GM20000 (cell line): ENCODE results near the gene GALNT1.

Experiments used
- DNase-seq: peaks from one replicate; pipeline ENCODE4 v3.0.0; 2012; ENCODE audit warnings: low spot score
- TF ChIP-seq, protein P1 (sequence below): IDR thresholded peaks from 2 replicates; pipeline ENCODE4 v1.5.1; 2012; ENCODE audit warnings: mild to moderate bottlenecking, control low read depth; ENCODE audit errors: extremely low read depth, missing control alignments

GALNT1 gene

DNA sequence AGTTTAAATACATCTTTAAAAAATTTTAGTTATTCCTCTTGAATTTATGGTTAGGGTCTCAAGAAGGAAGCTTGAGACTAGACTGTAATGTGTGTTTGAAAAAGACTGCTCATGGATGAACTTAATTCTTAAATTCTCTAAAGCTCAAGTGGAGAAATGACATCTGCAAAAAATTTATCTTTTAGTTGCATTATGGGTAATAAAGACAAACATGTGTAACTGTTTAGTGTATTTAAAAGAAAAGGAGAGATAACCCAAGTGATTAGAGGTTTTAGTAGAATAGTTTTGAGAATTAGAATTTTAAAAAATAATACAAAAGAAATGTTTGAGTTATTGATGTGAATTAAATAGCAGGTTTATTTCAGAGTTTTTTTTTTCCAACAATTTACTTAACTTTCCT lies 36.7 kb downstream of the GALNT1 start:
- no peak for DNase-seq
- TF ChIP-seq, protein P1, sequence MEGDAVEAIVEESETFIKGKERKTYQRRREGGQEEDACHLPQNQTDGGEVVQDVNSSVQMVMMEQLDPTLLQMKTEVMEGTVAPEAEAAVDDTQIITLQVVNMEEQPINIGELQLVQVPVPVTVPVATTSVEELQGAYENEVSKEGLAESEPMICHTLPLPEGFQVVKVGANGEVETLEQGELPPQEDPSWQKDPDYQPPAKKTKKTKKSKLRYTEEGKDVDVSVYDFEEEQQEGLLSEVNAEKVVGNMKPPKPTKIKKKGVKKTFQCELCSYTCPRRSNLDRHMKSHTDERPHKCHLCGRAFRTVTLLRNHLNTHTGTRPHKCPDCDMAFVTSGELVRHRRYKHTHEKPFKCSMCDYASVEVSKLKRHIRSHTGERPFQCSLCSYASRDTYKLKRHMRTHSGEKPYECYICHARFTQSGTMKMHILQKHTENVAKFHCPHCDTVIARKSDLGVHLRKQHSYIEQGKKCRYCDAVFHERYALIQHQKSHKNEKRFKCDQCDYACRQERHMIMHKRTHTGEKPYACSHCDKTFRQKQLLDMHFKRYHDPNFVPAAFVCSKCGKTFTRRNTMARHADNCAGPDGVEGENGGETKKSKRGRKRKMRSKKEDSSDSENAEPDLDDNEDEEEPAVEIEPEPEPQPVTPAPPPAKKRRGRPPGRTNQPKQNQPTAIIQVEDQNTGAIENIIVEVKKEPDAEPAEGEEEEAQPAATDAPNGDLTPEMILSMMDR, result no peak

DNA sequence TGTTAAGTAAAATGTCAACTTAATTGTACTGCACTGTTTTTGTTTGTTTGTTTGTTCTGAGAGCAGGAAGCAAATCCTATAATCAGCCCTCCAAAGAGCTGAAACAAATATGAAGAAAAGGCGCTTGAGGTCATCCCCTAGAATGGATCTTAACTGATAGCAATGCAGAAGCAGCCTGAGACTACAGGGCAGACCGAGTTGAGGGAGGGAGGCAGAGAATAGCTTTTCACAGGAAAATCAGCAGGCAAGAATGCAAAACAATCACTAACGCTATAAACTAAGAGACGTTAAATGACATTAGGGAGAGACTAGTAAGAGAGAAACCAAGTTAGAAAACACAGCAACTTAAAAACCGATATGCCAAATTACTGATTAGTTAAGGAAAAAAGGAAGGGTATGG lies 37.2 kb downstream of the GALNT1 start:
- TF ChIP-seq, protein P1, result no peak
- DNase-seq, result no peak

DNA sequence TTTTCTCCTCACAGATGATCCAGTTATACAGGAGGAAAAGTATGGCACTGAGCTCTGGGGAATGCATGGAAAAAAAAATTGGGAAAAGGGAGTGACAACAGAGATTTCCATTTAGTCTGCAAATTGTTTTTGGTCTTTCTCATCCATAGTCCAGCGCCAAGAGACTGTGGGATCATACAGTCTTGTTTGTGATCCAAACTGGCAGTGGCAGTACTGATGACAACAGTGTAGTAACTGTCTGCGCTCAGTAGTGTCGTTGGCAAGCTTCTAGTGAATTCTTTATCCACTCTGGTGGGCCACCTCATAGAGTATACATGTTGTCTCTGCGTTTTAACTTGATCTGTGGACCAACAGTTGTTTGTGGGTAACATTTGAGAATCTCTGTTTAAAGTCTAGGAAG lies 37.9 kb downstream of the GALNT1 start:
- TF ChIP-seq, protein P1, result no peak
- DNase-seq, result no peak

DNA sequence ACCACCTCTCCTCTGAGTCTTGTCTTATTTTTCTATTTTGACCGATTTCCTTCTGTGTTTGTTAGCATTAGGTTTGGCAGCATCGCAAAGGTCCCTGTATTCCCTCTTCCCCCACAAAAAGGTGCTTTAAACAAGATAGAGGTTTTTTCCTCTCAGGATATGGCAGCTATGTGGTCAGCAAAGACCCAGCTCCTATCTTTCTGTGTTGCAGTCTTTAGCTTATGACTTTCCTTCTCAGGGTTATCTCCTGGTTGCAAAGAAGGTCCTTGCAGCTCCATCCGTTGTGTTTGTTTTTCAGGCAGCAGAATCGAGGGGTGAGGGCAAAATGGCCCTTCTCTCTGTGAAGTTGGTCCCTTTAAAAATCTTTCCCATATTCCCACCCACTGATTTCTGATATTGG lies 38.4 kb downstream of the GALNT1 start:
- DNase-seq, result no peak
- TF ChIP-seq, protein P1, result no peak

DNA sequence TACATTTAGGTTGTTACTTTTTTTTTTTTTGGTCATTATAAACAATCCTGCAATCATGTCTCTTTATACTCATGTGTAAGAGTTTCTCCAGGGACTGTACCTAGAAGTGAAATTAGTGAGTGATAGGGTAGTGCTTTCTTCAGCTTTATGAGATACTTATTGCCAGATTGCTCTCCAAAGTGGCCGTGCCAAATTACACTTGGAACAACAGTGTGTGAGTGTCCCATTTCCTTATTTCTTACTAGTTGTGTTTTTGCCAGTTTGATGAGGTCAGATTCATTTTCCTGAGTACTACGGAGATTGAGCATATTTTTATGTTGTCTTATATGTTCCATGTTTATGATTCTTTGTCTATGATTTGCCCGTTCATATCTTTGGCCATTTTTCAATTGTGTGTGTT lies 39.2 kb downstream of the GALNT1 start:
- TF ChIP-seq, protein P1, result no peak
- DNase-seq, result no peak

DNA sequence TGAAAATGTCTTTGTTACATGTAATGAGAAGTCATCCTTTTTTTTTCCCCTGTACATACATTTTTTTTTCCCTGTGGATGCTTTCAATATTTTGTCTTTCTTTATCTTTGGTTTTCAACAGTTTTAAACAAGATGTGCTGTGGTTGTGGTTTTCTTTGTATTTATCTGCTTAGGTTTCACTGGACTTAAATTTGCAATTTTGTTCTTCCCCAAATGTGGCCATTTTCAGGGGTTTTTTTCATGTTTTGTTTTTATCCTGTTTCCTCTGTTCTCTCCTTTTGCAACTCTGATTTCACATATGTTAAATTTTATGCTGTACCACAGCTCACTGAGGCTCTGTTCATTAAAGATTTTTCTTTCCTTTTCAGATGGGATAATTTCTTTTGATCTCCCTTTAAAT lies 41.7 kb downstream of the GALNT1 start:
- TF ChIP-seq, protein P1, result no peak
- no peak for DNase-seq

DNA sequence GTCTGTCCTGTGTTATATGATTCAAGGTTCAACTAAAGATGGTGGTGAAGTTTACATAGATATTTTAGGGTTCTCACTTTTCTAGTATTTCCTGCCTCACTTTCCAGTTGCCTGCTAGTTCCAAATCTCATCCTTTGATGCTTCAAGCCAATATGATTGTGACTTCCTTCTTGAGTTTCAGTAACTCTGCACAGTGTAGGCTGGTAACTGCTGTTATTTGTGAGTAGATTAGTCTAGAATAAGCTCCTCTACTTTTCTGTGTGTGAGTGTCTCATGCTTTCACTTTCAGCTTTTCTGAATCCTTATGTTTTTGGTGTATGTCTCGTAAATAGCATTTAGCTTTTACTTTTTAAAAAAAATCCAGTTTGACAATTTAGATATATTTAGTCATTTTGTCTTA lies 42.6 kb downstream of the GALNT1 start:
- peak; percentile 13 for DNase-seq
- TF ChIP-seq, protein P1, result no peak
